HUDEP-2 (cell line): Measurements from ENCODE around the gene NBEA.
"Not testable (repeated sequence)": the region's sequence is repeated elsewhere in the genome, so short reads cannot be mapped to it uniquely, and the experiment has no call there.

Experiments used
- DNase-seq, 76 experiments: peaks; one replicate each; lab custom pipeline; 2025; ENCODE audit not compliant: unreplicated experiment in 76 of 76; lab: John Stamatoyannopoulos, UW

NBEA gene

GRCh38 chr13:35378939-35379338, 436.9 kb downstream of the NBEA start:
- DNase-seq, result no peak

- no peak for DNase-seq
These were observed 437.6 kb downstream of the NBEA start for GRCh38 chr13:35379663-35380062.

GRCh38 chr13:35387682-35388250, 445.7 kb downstream of the NBEA start:
- no peak for DNase-seq

GRCh38 chr13:35388441-35389355, 446.6 kb downstream of the NBEA start:
- DNase-seq, result no peak

GRCh38 chr13:35389535-35389934, 447.5 kb downstream of the NBEA start:
- no peak for DNase-seq

- DNase-seq, result no peak
These were observed 450.7 kb downstream of the NBEA start for GRCh38 chr13:35392768-35393167.

- no peak for DNase-seq
These were observed 451.8 kb downstream of the NBEA start for GRCh38 chr13:35393886-35394285.

- DNase-seq, result not testable (repeated sequence)
These were observed 466.2 kb downstream of the NBEA start for GRCh38 chr13:35408285-35408684.

GRCh38 chr13:35411059-35411744, 469.1 kb downstream of the NBEA start:
- DNase-seq, result no peak

- no peak for DNase-seq
These were observed 506.4 kb downstream of the NBEA start for GRCh38 chr13:35448465-35448864.

- DNase-seq, result no peak
These were observed 507.8 kb downstream of the NBEA start for GRCh38 chr13:35449821-35450220.

GRCh38 chr13:35455022-35455421, 513.0 kb downstream of the NBEA start:
- no peak for DNase-seq

GRCh38 chr13:35457258-35457657, 515.2 kb downstream of the NBEA start:
- DNase-seq, result no peak

- no peak for DNase-seq
These were observed 518.0 kb downstream of the NBEA start for GRCh38 chr13:35460061-35460460.

GRCh38 chr13:35465371-35465770, 523.3 kb downstream of the NBEA start:
- DNase-seq, result no peak

GRCh38 chr13:35468195-35468594, 526.1 kb downstream of the NBEA start:
- no peak for DNase-seq

GRCh38 chr13:35469806-35470525, 527.9 kb downstream of the NBEA start:
- no peak for DNase-seq

GRCh38 chr13:35470671-35471661, 528.9 kb downstream of the NBEA start:
- DNase-seq, result no peak

- DNase-seq, result no peak
These were observed 529.7 kb downstream of the NBEA start for GRCh38 chr13:35471706-35472322.
